ENCODE results near the gene PFDN4.
"Not testable (repeated sequence)": the region's sequence is repeated elsewhere in the genome, so short reads cannot be mapped to it uniquely, and the experiment has no call there.

PFDN4 gene

GRCh38 chr20:54263116-54263690, 55.3 kb downstream of the PFDN4 start:
- Histone ChIP-seq H3K9me3 (ENCODE audit: control insufficient read depth, low read length) (no peaks in the 10 kb centered on the region), H3K36me3 (ENCODE audit: control insufficient read depth, insufficient read depth, low read length) (no peaks in the 10 kb centered on the region), H3K4me1 (ENCODE audit: control insufficient read depth, insufficient read depth, low read length, poor library complexity, severe bottlenecking) (no peaks in the 10 kb centered on the region), H3K27me3 (replicated peaks; ENCODE audit: control insufficient read depth, insufficient read depth, low read length, poor library complexity, severe bottlenecking) (no peaks in the 10 kb centered on the region), H3K4me3 (ENCODE audit: insufficient read depth, low read depth, low read length, poor library complexity, severe bottlenecking) (no peak overlapping the region), H3K27ac (ENCODE audit: insufficient read depth, low read length, poor library complexity, severe bottlenecking) (no peak overlapping the region)
- no peak for DNase-seq

DNA sequence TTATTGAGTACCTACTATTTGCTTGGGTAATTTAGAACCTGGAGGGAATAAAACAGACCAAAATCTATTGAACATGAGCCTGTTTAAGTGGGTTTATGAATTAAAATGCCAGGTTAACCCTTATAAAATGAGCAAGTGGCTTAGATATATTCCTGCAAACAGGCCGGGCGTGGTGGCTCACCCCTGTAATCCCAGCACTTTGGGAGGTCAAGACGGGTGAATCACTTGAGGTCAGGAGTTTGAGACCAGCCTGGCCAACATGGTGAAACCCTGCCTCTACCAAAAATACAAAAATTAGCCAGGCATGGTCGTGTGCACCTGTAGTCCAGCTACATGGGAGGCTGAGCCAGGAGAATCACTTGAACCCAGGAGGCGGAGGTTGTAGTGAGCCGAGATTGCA, 57.9 kb downstream of the PFDN4 start:
- H3K27ac ChIP-seq (ENCODE audit: insufficient read depth, low read length, poor library complexity, severe bottlenecking); H3K4me3 ChIP-seq (ENCODE audit: insufficient read depth, low read depth, low read length, poor library complexity, severe bottlenecking); H3K9me3 ChIP-seq (ENCODE audit: control insufficient read depth, low read length); H3K4me1 ChIP-seq (ENCODE audit: control insufficient read depth, insufficient read depth, low read length, poor library complexity, severe bottlenecking); DNase-seq; H3K27me3 ChIP-seq (replicated peaks; ENCODE audit: control insufficient read depth, insufficient read depth, low read length, poor library complexity, severe bottlenecking); H3K36me3 ChIP-seq (ENCODE audit: control insufficient read depth, insufficient read depth, low read length): not testable (repeated sequence)

- Histone ChIP-seq H3K27me3 (replicated peaks; ENCODE audit: control insufficient read depth, insufficient read depth, low read length, poor library complexity, severe bottlenecking) (peaks cover 2% of the 10 kb centered on the region), H3K9me3 (ENCODE audit: control insufficient read depth, low read length) (no peaks in the 10 kb centered on the region), H3K4me1 (ENCODE audit: control insufficient read depth, insufficient read depth, low read length, poor library complexity, severe bottlenecking) (no peaks in the 10 kb centered on the region), H3K4me3 (ENCODE audit: insufficient read depth, low read depth, low read length, poor library complexity, severe bottlenecking) (no peak overlapping the region), H3K36me3 (ENCODE audit: control insufficient read depth, insufficient read depth, low read length) (no peaks in the 10 kb centered on the region), H3K27ac (ENCODE audit: insufficient read depth, low read length, poor library complexity, severe bottlenecking) (no peak overlapping the region)
- no peak for DNase-seq
These were observed 59.0 kb downstream of the PFDN4 start for GRCh38 chr20:54266844-54267243.

DNA sequence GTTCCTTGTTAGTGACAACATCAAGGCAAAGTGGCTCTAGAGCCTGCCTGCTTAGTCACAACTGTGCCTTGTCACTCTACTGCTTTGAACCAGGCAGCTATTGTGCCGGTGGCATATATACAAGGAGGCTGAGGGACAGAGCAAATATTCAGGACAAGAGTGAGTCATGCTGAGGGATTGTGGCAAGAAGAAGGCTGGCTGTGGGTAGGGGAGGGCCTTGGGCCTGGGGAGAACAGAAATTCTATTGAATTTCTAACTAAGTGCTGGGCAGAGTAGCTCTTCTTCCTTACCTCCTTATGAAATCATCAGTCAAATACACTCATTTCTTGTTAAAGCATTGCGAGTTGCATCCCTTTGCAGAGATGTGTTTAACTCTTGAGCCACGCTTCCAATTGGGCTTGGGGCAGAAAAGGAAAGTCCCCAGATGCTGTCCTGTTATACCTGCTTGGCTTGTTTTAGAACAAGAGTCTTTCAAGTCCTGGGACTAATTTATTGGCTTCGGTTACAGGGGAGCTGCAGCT, 59.7 kb downstream of the PFDN4 start:
- no peak for DNase-seq

GRCh38 chr20:54268941-54269340, 61.1 kb downstream of the PFDN4 start:
- Histone ChIP-seq H3K4me3 (ENCODE audit: insufficient read depth, low read depth, low read length, poor library complexity, severe bottlenecking) (no peak overlapping the region), H3K27ac (ENCODE audit: insufficient read depth, low read length, poor library complexity, severe bottlenecking) (no peak overlapping the region), H3K4me1 (ENCODE audit: control insufficient read depth, insufficient read depth, low read length, poor library complexity, severe bottlenecking) (no peaks in the 10 kb centered on the region), H3K9me3 (ENCODE audit: control insufficient read depth, low read length) (no peaks in the 10 kb centered on the region), H3K27me3 (replicated peaks; ENCODE audit: control insufficient read depth, insufficient read depth, low read length, poor library complexity, severe bottlenecking) (peaks cover 2% of the 10 kb centered on the region), H3K36me3 (ENCODE audit: control insufficient read depth, insufficient read depth, low read length) (no peaks in the 10 kb centered on the region)
- no peak for DNase-seq

More for the DNA sequence above, 59.7 kb downstream of the PFDN4 start:
- H3K36me3 ChIP-seq (ENCODE audit: control insufficient read depth, insufficient read depth, low read length) = no peaks in the 10 kb centered on the region
- no peaks in the 10 kb centered on the region for H3K4me1 ChIP-seq (ENCODE audit: control insufficient read depth, insufficient read depth, low read length, poor library complexity, severe bottlenecking)
- peaks cover 2% of the 10 kb centered on the region for H3K27me3 ChIP-seq (replicated peaks; ENCODE audit: control insufficient read depth, insufficient read depth, low read length, poor library complexity, severe bottlenecking)
- no peaks in the 10 kb centered on the region for H3K9me3 ChIP-seq (ENCODE audit: control insufficient read depth, low read length)
- H3K27ac ChIP-seq (ENCODE audit: insufficient read depth, low read length, poor library complexity, severe bottlenecking) = no peak overlapping the region
- H3K4me3 ChIP-seq (ENCODE audit: insufficient read depth, low read depth, low read length, poor library complexity, severe bottlenecking) = no peak overlapping the region

Data from effector memory CD4-positive, alpha-beta T cell (primary cell).